ENCODE results near the gene CALCOCO1. TPM values are rescaled to one million over a fixed set of nuclear protein-coding genes. Genes with fewer than 3 reads are reported as not detected.
A peak's percentile ranks its signal among the peaks of the same experiment; 100 is the strongest.

The CALCOCO1 gene
- total RNA-seq, 1 donor from 2014 or later = 258 TPM

DNA sequence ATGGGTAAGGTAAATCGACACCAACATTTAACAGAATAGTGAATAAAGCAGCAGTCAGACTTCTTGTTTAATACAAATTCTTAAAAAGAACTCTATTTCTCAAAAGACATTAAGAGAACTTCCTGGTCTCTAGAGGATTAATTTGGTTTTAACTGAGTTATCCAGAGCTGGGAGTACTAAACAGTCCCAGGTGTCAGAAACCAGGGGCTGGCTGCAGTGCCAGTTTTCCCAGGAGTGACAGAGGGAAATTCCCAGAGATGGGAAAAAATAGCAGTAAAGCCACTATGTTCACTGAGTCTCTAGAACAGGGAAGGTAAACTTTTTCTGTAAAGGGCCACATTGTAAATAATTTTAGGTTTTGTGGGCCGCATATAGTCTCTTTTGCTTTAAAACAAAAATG, 60.2 kb downstream of the CALCOCO1 start:
- Histone ChIP-seq H3K27me3 (no peaks in the 10 kb centered on the region), H3K4me3 (no peak overlapping the region), H3K4me1 (no peaks in the 10 kb centered on the region), H3K36me3 (peaks cover 71 to 80% of the 10 kb centered on the region in 2 donors), H3K27ac (peak overlapping the region in 1 of 2 donors; percentile 62), H3K9me3 (no peaks in the 10 kb centered on the region)
- intact Hi-C loops (cut with DNase I) = no loop called here
- no peak for TF ChIP-seq CTCF (IDR thresholded peaks at IDR 0.05)
- DNase-seq (ENCODE audit: low spot score in 2 of 2) = no peak

DNA sequence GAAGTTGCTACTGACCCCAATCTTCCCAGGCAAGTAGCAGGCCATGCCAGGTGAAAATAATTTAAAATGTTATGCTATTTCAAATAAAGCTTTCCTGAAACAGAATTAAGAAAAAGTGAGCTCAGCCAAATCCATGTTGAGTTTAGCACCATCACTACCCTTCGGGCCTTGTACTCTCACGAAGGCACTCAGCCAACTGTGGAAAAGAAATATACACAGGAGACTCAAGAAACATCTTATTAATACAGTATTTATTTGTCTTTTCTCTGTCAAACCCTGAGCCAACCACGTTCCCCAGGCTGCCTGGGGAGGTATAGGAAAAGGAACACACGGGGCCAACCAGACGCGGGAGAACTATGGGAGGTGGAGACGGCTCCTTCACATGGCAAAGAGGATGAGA, 62.3 kb downstream of the CALCOCO1 start:
- Histone ChIP-seq H3K36me3 (peaks cover 62 to 63% of the 10 kb centered on the region in 2 donors), H3K27me3 (no peaks in the 10 kb centered on the region), H3K27ac (peak overlapping the region; percentile 29 to 55), H3K4me1 (peaks cover 3 to 8% of the 10 kb centered on the region in 2 donors), H3K9me3 (no peaks in the 10 kb centered on the region), H3K4me3 (no peak overlapping the region)
- DNase-seq (ENCODE audit: low spot score in 2 of 2) = no peak
- no peak for TF ChIP-seq CTCF (IDR thresholded peaks at IDR 0.05)
- intact Hi-C loops (cut with DNase I) = no loop called here

GRCh38 chr12:53664191-53664590, 63.1 kb downstream of the CALCOCO1 start:
- Histone ChIP-seq H3K4me3 (no peak overlapping the region), H3K9me3 (no peaks in the 10 kb centered on the region), H3K27ac (peak overlapping the region in 1 of 2 donors; percentile 12), H3K4me1 (peaks cover 3 to 9% of the 10 kb centered on the region in 2 donors), H3K36me3 (peaks cover 55% of the 10 kb centered on the region in 2 donors), H3K27me3 (no peaks in the 10 kb centered on the region)
- no peak for DNase-seq (ENCODE audit: low spot score in 2 of 2)
- intact Hi-C loops (cut with DNase I) = no loop called here
- TF ChIP-seq CTCF (IDR thresholded peaks at IDR 0.05) = no peak

DNA sequence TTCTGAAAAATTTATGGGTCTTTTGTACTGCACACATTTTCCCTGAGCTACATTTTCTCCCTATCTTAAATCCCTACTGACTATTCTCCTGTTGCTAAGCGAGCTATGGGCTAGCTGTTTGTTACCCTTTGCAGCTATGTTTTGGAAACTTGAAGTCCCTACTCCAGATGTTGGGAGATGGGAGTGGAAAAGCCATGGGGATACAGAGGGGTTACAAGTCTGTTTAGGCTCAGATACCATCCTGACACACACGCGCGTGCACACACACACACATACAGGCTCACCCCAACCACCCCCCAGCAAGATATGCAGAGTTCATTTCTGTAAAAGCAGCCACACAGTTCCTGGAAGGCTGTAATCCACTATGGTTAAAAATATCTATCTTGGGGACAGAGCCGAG, 67.2 kb downstream of the CALCOCO1 start:
- H3K36me3 ChIP-seq = peaks cover 15 to 17% of the 10 kb centered on the region in 2 donors
- peaks cover 3 to 23% of the 10 kb centered on the region in 2 donors for H3K4me1 ChIP-seq
- intact Hi-C loops (cut with DNase I) = no loop called here
- peak in 1 of 2 donors; percentile 70 for DNase-seq (ENCODE audit: low spot score in 2 of 2)
- TF ChIP-seq CTCF (IDR thresholded peaks at IDR 0.05) = no peak
- no peaks in the 10 kb centered on the region for H3K9me3 ChIP-seq
- H3K27ac ChIP-seq = peak overlapping the region; percentile 90 to 91
- peak overlapping the region in 1 of 2 donors; percentile 50 for H3K4me3 ChIP-seq
- no peaks in the 10 kb centered on the region for H3K27me3 ChIP-seq

GRCh38 chr12:53659571-53659981, 67.7 kb downstream of the CALCOCO1 start:
- Histone ChIP-seq H3K9me3 (no peaks in the 10 kb centered on the region), H3K36me3 (peaks cover 10 to 12% of the 10 kb centered on the region in 2 donors), H3K4me1 (peaks cover 3 to 23% of the 10 kb centered on the region in 2 donors), H3K4me3 (peak overlapping the region; percentile 7 to 50), H3K27ac (peak overlapping the region; percentile 90 to 91), H3K27me3 (no peaks in the 10 kb centered on the region)
- no peak for TF ChIP-seq CTCF (IDR thresholded peaks at IDR 0.05)
- no peak for DNase-seq (ENCODE audit: low spot score in 2 of 2)
- intact Hi-C loops (cut with DNase I) = loop anchor here (2.0 kb wide), 2 partner anchors 17 to 33 kb away; partner anchors contain the start of genes ATF7 and ATP5MC2
